Adrenal gland (tissue), 5 donors: ENCODE results near the gene FCHSD2.

Source experiments
- CTCF ChIP-seq, 6 experiments: fragments of 450-650 bp in 4 of 6; fragments of 200-600 bp in 2 of 6; sonication (generic) in 1 of 6; IDR thresholded peaks; 1 replicate in 5 of 6; 2 replicates in 1 of 6; pipeline versions ENCODE4 v1.5.1 to v1.8.0; 2016 to 2021; ENCODE audit warnings: antibody characterized with exemption in 6 of 6, mild to moderate bottlenecking in 2 of 6, moderate library complexity in 1 of 6
- POLR2A ChIP-seq, 2 donors: fragments of 450-650 bp; IDR thresholded peaks; one replicate each; pipeline ENCODE4 v1.6.1; 2017; ENCODE audit warnings: antibody characterized with exemption in 2 of 2, mild to moderate bottlenecking in 2 of 2, moderate library complexity in 1 of 2
- donor health status: DM: no; HTN: no; CAD: no.

- TF ChIP-seq CTCF (IDR thresholded peaks at IDR 0.05) (no peak), POLR2A (IDR thresholded peaks at IDR 0.05) (no peak)
Observed at GRCh38 chr11:72793076-72793424, 349.1 kb downstream of the FCHSD2 start.
